T-helper 2 cell (primary cell): ENCODE measurements around the gene STAC.

Experiments used
- DNase-seq, 5 experiments: peaks; one replicate each; pipeline versions ENCODE4 v3.0.0 to v3.0.0-alpha.2; 2012 to 2022
- total RNA-seq, 2 donors: gene quantifications; one replicate each; lab custom pipeline; 2026; lab: John Stamatoyannopoulos, UW

Gene STAC
- total RNA-seq: 0 to 0.67 reads per million in 2 donors

GRCh38 chr3:36380221-36381031 lies at the start of gene STAC:
STAC (plus strand) TSS chr3:36380504; CDS start chr3:36380644, 140 bp downstream.
- DNase-seq: peak in 1 of 5 experiments; percentile 28

GRCh38 chr3:36332139-36332538 lies 48.2 kb upstream of the STAC start:
- DNase-seq: no peak

- DNase-seq: no peak
Measured at GRCh38 chr3:36362216-36362615, 18.1 kb upstream of the STAC start.

- no peak for DNase-seq
Measured at GRCh38 chr3:36362973-36363372, 17.3 kb upstream of the STAC start.

- no peak for DNase-seq
Measured at GRCh38 chr3:36364260-36364659, 16.0 kb upstream of the STAC start.

GRCh38 chr3:36365829-36366228 lies 14.5 kb upstream of the STAC start:
- no peak for DNase-seq

- no peak for DNase-seq
Measured at GRCh38 chr3:36366308-36366707, 14.0 kb upstream of the STAC start.

- DNase-seq: no peak
Measured at GRCh38 chr3:36367912-36368573, 12.3 kb upstream of the STAC start.

GRCh38 chr3:36372534-36372935 lies 7.8 kb upstream of the STAC start:
- no peak for DNase-seq

GRCh38 chr3:36373084-36373483 lies 7.2 kb upstream of the STAC start:
- DNase-seq: no peak

- no peak for DNase-seq
Measured at GRCh38 chr3:36373666-36374065, 6.6 kb upstream of the STAC start.

GRCh38 chr3:36379872-36380220 lies 458 bp upstream of the STAC start:
- no peak for DNase-seq

- DNase-seq: no peak
Measured at GRCh38 chr3:36381311-36381956, 1.1 kb downstream of the STAC start.

- DNase-seq: no peak
Measured at GRCh38 chr3:36393563-36393962, 13.3 kb downstream of the STAC start.

GRCh38 chr3:36394176-36394575 lies 13.9 kb downstream of the STAC start:
- no peak for DNase-seq

- DNase-seq: no peak
Measured at GRCh38 chr3:36397841-36398240, 17.5 kb downstream of the STAC start.

GRCh38 chr3:36399933-36400332 lies 19.6 kb downstream of the STAC start:
- no peak for DNase-seq

GRCh38 chr3:36401056-36401455 lies 20.8 kb downstream of the STAC start:
- no peak for DNase-seq

- DNase-seq: no peak
Measured at GRCh38 chr3:36403661-36404060, 23.4 kb downstream of the STAC start.

- no peak for DNase-seq
Measured at GRCh38 chr3:36405190-36405589, 24.9 kb downstream of the STAC start.

- no peak for DNase-seq
Measured at GRCh38 chr3:36408146-36408545, 27.8 kb downstream of the STAC start.

- no peak for DNase-seq
Measured at GRCh38 chr3:36409862-36410261, 29.6 kb downstream of the STAC start.

- DNase-seq: no peak
Measured at GRCh38 chr3:36411587-36411986, 31.3 kb downstream of the STAC start.

GRCh38 chr3:36416599-36416998 lies 36.3 kb downstream of the STAC start:
- DNase-seq: no peak
